ENCODE data around the gene OSBPL2. TPM values are rescaled to one million over a fixed set of nuclear protein-coding genes. Genes with fewer than 3 reads are reported as not detected.

The OSBPL2 gene
- total and polyA plus RNA-seq, 3 donors from 2014 or later = 48.5 to 57.2 (median 49.8) TPM

DNA sequence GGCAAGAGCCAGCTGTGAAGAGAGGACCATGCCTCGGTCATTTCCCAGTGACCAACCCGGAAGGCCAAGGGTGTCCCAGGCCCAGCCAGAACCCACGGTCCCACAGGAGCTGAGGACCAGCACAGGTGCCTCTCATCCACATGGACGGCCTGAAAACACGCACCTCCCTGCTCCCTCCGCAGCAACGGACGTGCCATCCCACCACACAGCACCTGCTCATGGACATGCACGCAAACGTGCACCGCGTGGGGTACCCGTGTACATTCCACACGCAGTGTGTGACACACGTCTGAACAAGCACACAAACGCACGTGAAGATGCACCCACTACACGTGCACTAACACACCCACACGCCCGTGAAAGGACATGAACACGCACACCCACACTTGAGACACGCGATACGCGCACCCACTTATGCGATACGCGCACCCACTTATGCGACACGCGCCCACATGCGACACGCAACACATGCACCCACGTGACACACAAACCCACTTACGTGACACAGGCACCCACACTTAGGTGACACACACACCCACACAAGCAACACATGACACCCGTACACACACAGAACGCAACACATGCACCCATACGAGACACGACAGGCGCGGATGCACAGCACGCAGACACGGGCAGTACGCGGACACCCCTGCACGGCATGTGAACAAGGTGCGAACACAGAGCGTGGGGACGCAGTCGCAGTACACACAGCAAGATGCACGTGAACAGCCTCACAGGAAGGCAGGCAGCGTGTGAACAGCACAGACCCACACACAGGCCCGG, 98.6 kb downstream of the OSBPL2 start:
- peaks cover 3% of the 10 kb centered on the region for H3K4me1 ChIP-seq

DNA sequence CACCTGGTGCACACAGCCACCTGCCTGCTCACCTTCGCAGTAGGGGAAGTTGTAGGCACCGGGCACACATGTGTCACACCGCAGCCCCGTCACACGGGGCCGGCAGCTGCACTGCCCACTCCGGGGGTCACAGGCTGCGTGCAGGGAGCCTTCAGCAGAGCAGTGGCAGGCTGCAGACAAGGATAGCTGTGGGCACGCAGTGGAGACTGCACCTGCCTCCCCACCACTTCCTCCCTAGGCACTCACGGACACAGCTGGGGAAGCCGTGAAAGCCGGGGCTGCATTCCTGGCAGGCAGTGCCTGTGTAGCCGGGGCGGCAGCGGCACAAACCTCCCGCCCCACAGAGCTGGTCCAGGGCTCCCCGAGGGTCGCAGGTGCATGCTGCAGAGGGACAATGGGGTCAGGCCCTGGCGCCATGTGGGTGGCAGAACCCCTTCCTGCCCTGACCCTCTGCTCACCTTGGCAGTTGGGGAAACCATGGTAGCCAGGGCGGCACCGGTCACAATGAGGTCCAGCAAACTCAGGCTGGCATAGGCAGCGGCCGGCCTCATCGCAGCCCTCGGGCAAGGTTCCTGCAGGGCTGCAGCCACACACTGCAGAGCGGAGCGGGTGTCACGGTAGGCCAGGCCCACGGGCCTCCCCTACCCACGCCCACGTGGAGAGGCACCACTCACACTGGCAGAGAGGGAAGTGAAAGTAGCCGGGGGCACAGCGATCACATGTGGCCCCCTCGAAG, 99.4 kb downstream of the OSBPL2 start:
- H3K4me3 ChIP-seq = no peak overlapping the region
- H3K4me1 ChIP-seq = peaks cover 3% of the 10 kb centered on the region
- H3K27ac ChIP-seq = no peak overlapping the region
- no peaks in the 10 kb centered on the region for H3K27me3 ChIP-seq
- no peaks in the 10 kb centered on the region for H3K36me3 ChIP-seq (ENCODE audit: low read depth, missing control alignments)
- no peak for DNase-seq
- no peaks in the 10 kb centered on the region for H3K9me3 ChIP-seq
- 94 to 95% methylated on average over 11 to 30 of the region's 34 CpGs for WGBS, 2 donors
- intact Hi-C loops (cut with DNase I; ENCODE audit: low total_unique reads) = no loop called here
- TF ChIP-seq POLR2A (IDR thresholded peaks at IDR 0.05) = no peak
- TF ChIP-seq, protein P1, sequence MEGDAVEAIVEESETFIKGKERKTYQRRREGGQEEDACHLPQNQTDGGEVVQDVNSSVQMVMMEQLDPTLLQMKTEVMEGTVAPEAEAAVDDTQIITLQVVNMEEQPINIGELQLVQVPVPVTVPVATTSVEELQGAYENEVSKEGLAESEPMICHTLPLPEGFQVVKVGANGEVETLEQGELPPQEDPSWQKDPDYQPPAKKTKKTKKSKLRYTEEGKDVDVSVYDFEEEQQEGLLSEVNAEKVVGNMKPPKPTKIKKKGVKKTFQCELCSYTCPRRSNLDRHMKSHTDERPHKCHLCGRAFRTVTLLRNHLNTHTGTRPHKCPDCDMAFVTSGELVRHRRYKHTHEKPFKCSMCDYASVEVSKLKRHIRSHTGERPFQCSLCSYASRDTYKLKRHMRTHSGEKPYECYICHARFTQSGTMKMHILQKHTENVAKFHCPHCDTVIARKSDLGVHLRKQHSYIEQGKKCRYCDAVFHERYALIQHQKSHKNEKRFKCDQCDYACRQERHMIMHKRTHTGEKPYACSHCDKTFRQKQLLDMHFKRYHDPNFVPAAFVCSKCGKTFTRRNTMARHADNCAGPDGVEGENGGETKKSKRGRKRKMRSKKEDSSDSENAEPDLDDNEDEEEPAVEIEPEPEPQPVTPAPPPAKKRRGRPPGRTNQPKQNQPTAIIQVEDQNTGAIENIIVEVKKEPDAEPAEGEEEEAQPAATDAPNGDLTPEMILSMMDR (IDR thresholded peaks at IDR 0.05) = no peak

More for the DNA sequence above, 98.6 kb downstream of the OSBPL2 start:
- H3K27me3 ChIP-seq = no peaks in the 10 kb centered on the region
- no peak overlapping the region for H3K4me3 ChIP-seq
- intact Hi-C loops (cut with DNase I; ENCODE audit: low total_unique reads) = no loop called here
- 95 to 97% methylated on average over 39 to 53 of the region's 53 CpGs for WGBS, 2 donors
- no peak overlapping the region for H3K27ac ChIP-seq
- no peak for DNase-seq
- H3K9me3 ChIP-seq = no peaks in the 10 kb centered on the region
- TF ChIP-seq, protein P1 (IDR thresholded peaks at IDR 0.05) = no peak
- no peaks in the 10 kb centered on the region for H3K36me3 ChIP-seq (ENCODE audit: low read depth, missing control alignments)

DNA sequence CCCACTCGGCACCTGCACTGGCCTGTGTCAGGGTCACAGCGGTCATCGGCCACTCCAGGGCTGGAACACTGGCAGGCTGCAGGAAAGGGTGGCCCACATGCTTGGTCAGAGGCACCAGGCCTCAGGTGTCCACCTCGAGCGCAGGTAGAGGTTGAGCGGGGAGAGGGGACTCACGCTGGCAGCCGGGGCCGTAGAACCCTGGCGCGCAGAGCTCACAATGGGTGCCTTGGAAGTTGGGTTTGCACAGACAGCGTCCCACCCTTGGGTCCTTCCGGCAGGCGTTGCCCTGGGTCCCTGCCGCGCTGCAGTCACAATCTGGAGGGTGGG, 99.9 kb downstream of the OSBPL2 start:
- no peaks in the 10 kb centered on the region for H3K9me3 ChIP-seq

DNA sequence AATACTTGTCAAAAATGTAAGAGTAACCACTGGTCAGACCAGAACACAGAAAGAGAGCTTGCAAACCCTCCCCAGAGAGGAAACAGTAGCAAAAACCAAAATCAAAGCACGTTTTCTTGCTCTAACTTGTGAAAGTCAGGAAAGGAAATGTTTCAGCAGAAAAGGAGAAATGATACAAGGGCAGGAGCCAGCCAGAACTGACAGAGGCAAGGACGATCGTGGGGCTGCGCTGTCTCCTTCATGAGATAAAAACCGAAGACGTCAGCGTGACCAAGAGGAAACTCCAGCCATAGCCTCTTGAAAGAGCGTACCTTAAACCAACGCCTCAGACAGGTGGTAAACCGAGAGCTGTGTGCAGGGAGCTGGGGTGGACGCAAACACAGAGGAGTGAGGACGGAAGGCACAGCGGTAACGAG, 101.3 kb downstream of the OSBPL2 start:
- H3K36me3 ChIP-seq (ENCODE audit: low read depth, missing control alignments) = no peaks in the 10 kb centered on the region
- TF ChIP-seq POLR2A (IDR thresholded peaks at IDR 0.05) = no peak
- TF ChIP-seq, protein P1 (IDR thresholded peaks at IDR 0.05) = no peak
- WGBS, 2 donors = 62 to 75% methylated on average over 13 of the region's 14 CpGs
- no peaks in the 10 kb centered on the region for H3K27me3 ChIP-seq
- peaks cover 3% of the 10 kb centered on the region for H3K4me1 ChIP-seq
- DNase-seq = peak; percentile 57
- H3K27ac ChIP-seq = no peak overlapping the region
- intact Hi-C loops (cut with DNase I; ENCODE audit: low total_unique reads) = no loop called here
- H3K9me3 ChIP-seq = no peaks in the 10 kb centered on the region
- no peak overlapping the region for H3K4me3 ChIP-seq

More for the DNA sequence above, 99.9 kb downstream of the OSBPL2 start:
- 95 to 96% methylated on average over 16 of the region's 16 CpGs for WGBS, 2 donors
- no peak for DNase-seq
- Histone ChIP-seq H3K4me3 (no peak overlapping the region), H3K27me3 (no peaks in the 10 kb centered on the region), H3K4me1 (peaks cover 3% of the 10 kb centered on the region), H3K27ac (no peak overlapping the region), H3K36me3 (ENCODE audit: low read depth, missing control alignments) (no peaks in the 10 kb centered on the region)
- TF ChIP-seq, protein P1 (IDR thresholded peaks at IDR 0.05) = no peak
- no peak for TF ChIP-seq POLR2A (IDR thresholded peaks at IDR 0.05)
- intact Hi-C loops (cut with DNase I; ENCODE audit: low total_unique reads) = no loop called here

Measured in testis (tissue), 3 donors.